Testis (tissue), 5 donors: Measurements from ENCODE around the gene IGSF9B. TPM values are rescaled to one million over a fixed set of nuclear protein-coding genes. Genes with fewer than 3 reads are reported as not detected.
"Not testable (repeated sequence)": the region's sequence is repeated elsewhere in the genome, so short reads cannot be mapped to it uniquely, and the experiment has no call there.

Source experiments
- DNase-seq: peaks from one replicate; pipeline ENCODE4 v3.0.0-alpha.2; 2019
- H3K27ac ChIP-seq, 2 donors: fragments of 200-600 bp; sonication (generic); one replicate each; pipeline ENCODE4 v1.5.1; 2019
- H3K27me3 ChIP-seq: fragments of 200-600 bp; sonication (generic); one replicate; pipeline ENCODE4 v1.5.1; 2019
- H3K36me3 ChIP-seq: fragments of 200-600 bp; sonication (generic); one replicate; pipeline ENCODE4 v1.5.1; 2017; ENCODE audit warnings: low read depth; ENCODE audit errors: missing control alignments
- H3K4me1 ChIP-seq: fragments of 200-600 bp; sonication (generic); one replicate; pipeline ENCODE4 v1.5.1; 2019
- H3K4me3 ChIP-seq, 2 donors: fragments of 200-600 bp; sonication (generic); one replicate each; pipeline ENCODE4 v1.5.1; 2017 to 2019
- H3K9me3 ChIP-seq: fragments of 200-600 bp; sonication (generic); one replicate; pipeline ENCODE4 v1.5.1; 2017
- CTCF ChIP-seq, 3 experiments: fragments of 450-650 bp in 2 of 3; fragments of 200-600 bp in 1 of 3; sonication (generic) in 1 of 3; IDR thresholded peaks; one replicate each; pipeline ENCODE4 v1.5.1; 2016 to 2019; ENCODE audit warnings: antibody characterized with exemption in 3 of 3, mild to moderate bottlenecking in 2 of 3, moderate library complexity in 1 of 3
- POLR2A ChIP-seq: fragments of 450-650 bp; IDR thresholded peaks from one replicate; pipeline ENCODE4 v1.6.1; 2017; ENCODE audit warnings: antibody characterized with exemption, mild to moderate bottlenecking, moderate library complexity
- WGBS, 2 donors: methylation state at CpG; one replicate each; pipeline ENCODE4 v1.1.5; 2018; 5-methylcytosine and 5-hydroxymethylcytosine counted together
- intact Hi-C: fragments of 100-400 bp; cut with DNase I; formaldehyde crosslinking; loops from one replicate; pipeline ENCODE4 v1.15.1; 2023; ENCODE audit warnings: low total_unique reads
- long read RNA-seq, 2 donors: transcript quantifications; one replicate each; lab custom pipeline, GENCODE V29; 2026
- polyA plus RNA-seq: library from polyadenylated mRNA; stranded (reverse); fragments of 350-450 nt; fragmentation: Illumina TruSeq; extraction: RNeasy Lipid Tissue Mini Kit (QIAGEN cat#74804); gene quantifications from one replicate; pipeline ENCODE4 v1.2.3, GENCODE V29; 2014; ENCODE audit warnings: low read depth, low replicate concordance; ENCODE audit not compliant: insufficient read depth
- total RNA-seq, 2 donors: library from RNA; depleted of rRNA; stranded (reverse); fragments of >200 nt; gene quantifications; one replicate each; pipeline ENCODE4 v1.2.3, GENCODE V29; 2016

The IGSF9B gene
- 100 to 1,000 TPM in 1 of 2 donors, 10 to 100 TPM in 1; 71.9 to 119 TPM for total RNA-seq
- 16.8 TPM for polyA plus RNA-seq
- long read RNA-seq, donor 1, partial matches to known transcripts = 0 of 5 reads
- long read RNA-seq, donor 1, other reads (novel, unspliced or antisense) = 0 of 5 reads
- long read RNA-seq, donor 2, partial matches to known transcripts = 0 of 2 reads
- long read RNA-seq, donor 2, other reads (novel, unspliced or antisense) = 0 of 2 reads

- Histone ChIP-seq H3K4me3 (peak within 1 kb of the TSS; percentile 60 to 70), H3K27ac (peak within 1 kb of the TSS; percentile 28 to 69), H3K36me3 (no peaks in the 10 kb centered on the region), H3K27me3 (no peaks in the 10 kb centered on the region), H3K4me1 (peaks cover 29% of the 10 kb centered on the region), H3K9me3 (no peaks in the 10 kb centered on the region)
- intact Hi-C loops = loop anchor here (10.0 kb wide), 1 partner anchor 78 kb away; no protein-coding TSS in a partner anchor
- no peak for TF ChIP-seq POLR2A
- DNase-seq = peak; percentile 94
- 0 to 1% methylated on average over 11 to 100 of the region's 100 CpGs for WGBS, 2 donors
These were observed at the start of gene IGSF9B for GRCh38 chr11:133956650-133957633. Gene IGSF9B, minus strand, starts transcription at chr11:133956968. Its CDS starts 214 bp downstream, at chr11:133956754.

- Histone ChIP-seq H3K27me3 (no peaks in the 10 kb centered on the region), H3K9me3 (no peaks in the 10 kb centered on the region), H3K27ac (no peak overlapping the region), H3K4me1 (peaks cover 20% of the 10 kb centered on the region), H3K36me3 (no peaks in the 10 kb centered on the region), H3K4me3 (no peak overlapping the region)
- WGBS, 2 donors = 44 to 48% methylated on average over 7 to 10 of the region's 10 CpGs
- intact Hi-C loops = no loop called here
- DNase-seq = no peak
- no peak for TF ChIP-seq POLR2A
- no peak for TF ChIP-seq CTCF (IDR thresholded peaks at IDR 0.05)
These were observed 47.9 kb upstream of the IGSF9B start for GRCh38 chr11:134004496-134005172.

GRCh38 chr11:134003792-134004495 lies 47.2 kb upstream of the IGSF9B start:
- intact Hi-C loops = no loop called here
- Histone ChIP-seq H3K36me3 (no peaks in the 10 kb centered on the region), H3K27ac (no peak overlapping the region)

GRCh38 chr11:134002819-134003218 lies 46.1 kb upstream of the IGSF9B start:
- H3K27ac ChIP-seq, intact Hi-C loops, H3K36me3 ChIP-seq, DNase-seq, H3K9me3 ChIP-seq, H3K27me3 ChIP-seq: not testable (repeated sequence)
- Histone ChIP-seq H3K4me3 (peak overlapping the region; percentile 21 to 41), H3K4me1 (peaks cover 12% of the 10 kb centered on the region)
- WGBS, 2 donors = 87% methylated on average over 25 of the region's 37 CpGs; no CpG with 5 or more reads in 1 of the 2 donors

More at GRCh38 chr11:134003792-134004495, 47.2 kb upstream of the IGSF9B start:
- peaks cover 20% of the 10 kb centered on the region for H3K4me1 ChIP-seq
- no peaks in the 10 kb centered on the region for H3K9me3 ChIP-seq
- no peak overlapping the region for H3K4me3 ChIP-seq
- DNase-seq = no peak
- TF ChIP-seq CTCF (IDR thresholded peaks at IDR 0.05) (no peak), POLR2A (no peak)
- H3K27me3 ChIP-seq = no peaks in the 10 kb centered on the region
- WGBS, 2 donors = 34 to 40% methylated on average over 9 of the region's 9 CpGs

- H3K27me3 ChIP-seq, H3K9me3 ChIP-seq, H3K36me3 ChIP-seq, H3K27ac ChIP-seq, intact Hi-C loops: not testable (repeated sequence)
- DNase-seq = peak; percentile 48
- H3K4me1 ChIP-seq = peaks cover 12% of the 10 kb centered on the region
- WGBS, 2 donors = 37 to 54% methylated on average over 8 to 10 of the region's 10 CpGs
- peak overlapping the region; percentile 1 to 21 for H3K4me3 ChIP-seq
These were observed 45.6 kb upstream of the IGSF9B start for GRCh38 chr11:134002338-134002737.
